ENCODE data around the gene METTL25B.

The METTL25B gene

DNA sequence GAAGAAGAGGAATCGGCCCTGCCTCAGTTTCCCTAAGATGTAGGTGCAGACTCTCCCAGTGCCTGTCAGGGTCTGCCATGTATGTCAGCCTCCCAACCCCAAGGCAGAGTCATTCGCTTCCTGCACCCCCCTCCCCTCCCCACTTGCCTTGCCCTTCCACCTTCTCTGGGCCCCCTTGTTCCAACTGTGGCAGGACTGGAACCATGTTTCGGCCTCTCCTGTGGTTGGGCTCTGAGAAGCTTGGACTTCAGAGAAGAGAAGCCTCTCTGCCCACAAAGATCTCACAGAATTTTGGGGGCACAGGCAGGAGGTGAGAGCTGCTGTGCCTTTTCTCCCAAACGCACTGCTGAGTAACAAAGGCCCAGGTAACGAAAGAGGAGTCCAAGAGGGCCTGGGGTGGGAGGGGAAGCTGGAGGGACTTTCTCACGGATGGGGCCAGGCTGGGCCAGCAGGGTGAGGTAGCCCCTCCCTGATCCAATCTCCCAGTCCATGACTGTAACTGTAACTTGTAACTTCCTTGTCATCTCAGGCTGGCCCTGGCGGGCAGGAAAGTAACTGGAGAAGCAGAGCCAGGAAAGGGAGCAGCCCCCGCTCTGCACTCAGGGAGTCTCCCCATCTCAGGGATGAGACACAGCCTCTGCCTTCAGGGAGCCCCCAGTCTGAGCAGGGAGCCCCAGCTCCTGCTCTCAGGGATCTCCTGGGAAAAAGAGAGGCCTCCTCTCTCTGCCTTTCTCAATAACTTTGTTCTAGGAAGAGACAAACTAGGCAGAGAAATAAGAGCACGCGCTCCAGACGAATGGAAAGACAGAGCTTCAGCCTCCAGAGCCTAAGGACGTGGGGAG lies 34.2 kb upstream of the METTL25B start:
- TF ChIP-seq, protein P1, sequence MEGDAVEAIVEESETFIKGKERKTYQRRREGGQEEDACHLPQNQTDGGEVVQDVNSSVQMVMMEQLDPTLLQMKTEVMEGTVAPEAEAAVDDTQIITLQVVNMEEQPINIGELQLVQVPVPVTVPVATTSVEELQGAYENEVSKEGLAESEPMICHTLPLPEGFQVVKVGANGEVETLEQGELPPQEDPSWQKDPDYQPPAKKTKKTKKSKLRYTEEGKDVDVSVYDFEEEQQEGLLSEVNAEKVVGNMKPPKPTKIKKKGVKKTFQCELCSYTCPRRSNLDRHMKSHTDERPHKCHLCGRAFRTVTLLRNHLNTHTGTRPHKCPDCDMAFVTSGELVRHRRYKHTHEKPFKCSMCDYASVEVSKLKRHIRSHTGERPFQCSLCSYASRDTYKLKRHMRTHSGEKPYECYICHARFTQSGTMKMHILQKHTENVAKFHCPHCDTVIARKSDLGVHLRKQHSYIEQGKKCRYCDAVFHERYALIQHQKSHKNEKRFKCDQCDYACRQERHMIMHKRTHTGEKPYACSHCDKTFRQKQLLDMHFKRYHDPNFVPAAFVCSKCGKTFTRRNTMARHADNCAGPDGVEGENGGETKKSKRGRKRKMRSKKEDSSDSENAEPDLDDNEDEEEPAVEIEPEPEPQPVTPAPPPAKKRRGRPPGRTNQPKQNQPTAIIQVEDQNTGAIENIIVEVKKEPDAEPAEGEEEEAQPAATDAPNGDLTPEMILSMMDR (conservative IDR thresholded peaks at IDR 0.05; ENCODE audit: low read length), result no peak
- no peak for DNase-seq (ENCODE audit: low read depth)
- H3K4me3 ChIP-seq (ENCODE audit: low read length), result no peak overlapping the region

DNA sequence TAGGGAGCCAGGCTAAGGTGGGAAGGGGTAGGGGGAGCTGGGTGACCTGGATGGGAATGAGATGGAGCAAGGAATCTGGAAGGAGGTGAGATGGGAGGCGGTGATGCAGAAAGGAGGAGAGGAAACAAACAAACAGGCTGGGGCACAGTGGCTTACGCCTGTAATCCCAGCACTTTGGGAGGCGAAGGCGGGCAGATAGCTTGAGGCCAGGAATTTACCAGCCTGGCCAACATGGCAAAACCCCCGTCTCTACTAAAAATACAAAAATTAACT lies 33.6 kb upstream of the METTL25B start:
- DNase-seq (ENCODE audit: low read depth), result no peak
- TF ChIP-seq, protein P1 (conservative IDR thresholded peaks at IDR 0.05; ENCODE audit: low read length), result no peak
- no peak overlapping the region for H3K4me3 ChIP-seq (ENCODE audit: low read length)

DNA sequence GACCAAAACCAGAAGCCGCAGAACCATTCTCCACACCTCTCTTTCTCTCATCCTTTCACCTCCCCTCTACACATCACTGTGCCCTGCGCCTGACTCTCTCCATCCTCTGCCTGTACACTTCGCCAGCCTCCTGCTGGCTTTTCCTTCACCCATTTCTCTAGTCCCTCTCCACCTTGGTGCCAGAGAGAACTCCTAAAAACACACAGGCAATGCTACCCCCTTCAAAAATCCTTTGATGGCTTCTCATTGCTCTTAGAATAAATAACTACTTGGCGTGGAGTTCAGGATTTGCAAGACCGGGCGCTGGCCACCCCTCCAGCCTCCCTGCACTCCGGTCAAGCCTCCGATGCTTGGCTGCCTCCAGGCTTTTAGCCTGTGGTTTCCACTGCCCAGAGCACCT lies 31.5 kb upstream of the METTL25B start:
- no peak overlapping the region for H3K4me3 ChIP-seq (ENCODE audit: low read length)
- no peak for DNase-seq (ENCODE audit: low read depth)
- TF ChIP-seq, protein P1 (conservative IDR thresholded peaks at IDR 0.05; ENCODE audit: low read length), result no peak

DNA sequence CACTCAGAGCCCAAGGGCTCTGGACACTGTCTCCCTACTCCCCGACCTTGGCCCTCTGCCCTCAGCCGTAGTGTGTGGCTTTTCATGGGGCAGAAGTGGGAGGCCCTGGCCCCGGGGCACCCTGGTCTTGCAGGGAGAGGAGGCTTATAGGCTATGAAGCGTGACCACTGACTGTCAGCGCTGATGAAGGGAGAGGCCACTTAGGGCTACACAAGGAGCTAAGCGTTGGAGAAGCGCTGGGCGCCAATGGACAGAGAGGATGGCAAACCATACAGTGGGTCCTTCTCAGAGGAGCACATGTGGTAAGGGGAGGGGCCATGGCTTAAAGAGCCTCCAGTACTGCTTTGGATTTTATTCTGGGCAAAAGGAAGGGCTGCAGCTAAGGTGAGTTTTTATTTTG lies 30.8 kb upstream of the METTL25B start:
- no peak for DNase-seq (ENCODE audit: low read depth)
- no peak overlapping the region for H3K4me3 ChIP-seq (ENCODE audit: low read length)
- TF ChIP-seq, protein P1 (conservative IDR thresholded peaks at IDR 0.05; ENCODE audit: low read length), result no peak

DNA sequence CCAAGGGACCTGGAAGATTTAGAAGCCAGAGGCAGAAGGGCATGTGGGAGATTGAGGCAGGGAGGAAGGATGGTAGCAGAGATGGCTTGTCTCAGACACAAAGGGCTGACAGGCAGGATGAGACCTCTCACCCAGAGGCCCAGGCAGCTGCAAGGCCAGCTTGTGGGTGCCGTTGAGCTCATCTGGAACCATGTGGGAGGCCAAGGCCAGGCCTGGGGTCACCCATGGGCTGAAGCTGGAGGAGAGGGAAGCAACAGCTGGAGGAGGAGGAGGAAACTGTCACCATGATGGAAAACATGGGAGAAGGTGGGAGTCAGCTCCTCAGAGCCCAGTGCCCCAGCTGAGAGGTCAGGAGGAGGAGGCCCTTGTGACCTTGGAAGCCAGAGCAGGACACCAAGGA lies 29.3 kb upstream of the METTL25B start:
- TF ChIP-seq, protein P1 (conservative IDR thresholded peaks at IDR 0.05; ENCODE audit: low read length), result no peak
- no peak for DNase-seq (ENCODE audit: low read depth)

DNA sequence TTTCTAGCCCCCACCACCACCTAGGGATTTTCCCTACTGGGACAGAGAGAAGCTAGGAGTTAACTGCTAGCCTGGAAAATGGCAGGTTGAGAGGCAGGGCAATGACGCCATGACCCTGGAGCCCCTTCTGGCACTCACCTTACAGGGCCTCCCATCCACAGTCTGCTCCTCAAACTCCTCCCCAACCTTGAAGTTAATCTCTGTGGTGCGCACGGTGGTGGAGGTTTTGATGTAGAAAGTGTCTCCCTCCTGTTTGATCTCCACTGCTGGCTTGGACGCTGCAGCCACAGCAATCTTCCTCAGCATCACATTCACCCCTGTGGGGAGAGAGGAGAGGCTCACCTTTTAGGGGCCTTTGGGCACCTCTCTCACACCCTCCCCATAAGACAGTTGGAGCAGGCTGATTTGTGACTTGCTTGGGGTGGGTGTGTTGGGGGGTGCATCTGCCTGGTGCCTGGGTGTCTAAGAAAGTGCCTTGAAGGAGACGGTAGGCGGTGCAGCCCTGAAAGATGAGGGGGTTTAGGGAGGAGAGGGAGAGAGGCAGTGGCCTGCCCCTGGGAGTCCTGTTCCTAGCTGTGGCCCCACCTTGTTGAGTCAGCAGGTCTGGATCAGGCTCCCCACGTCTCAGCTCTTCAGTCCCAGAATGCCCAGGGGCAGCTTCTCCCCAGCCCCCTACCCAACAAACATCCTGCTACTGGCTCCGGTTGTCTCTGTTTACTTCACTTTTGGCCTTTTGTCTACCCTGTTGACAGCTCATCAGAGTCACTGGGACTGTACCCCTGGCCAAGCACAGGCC lies 27.3 kb upstream of the METTL25B start:
- TF ChIP-seq, protein P1 (conservative IDR thresholded peaks at IDR 0.05; ENCODE audit: low read length), result no peak
- H3K4me3 ChIP-seq (ENCODE audit: low read length), result no peak overlapping the region
- no peak for DNase-seq (ENCODE audit: low read depth)

More for the DNA sequence above, 29.3 kb upstream of the METTL25B start:
- H3K4me3 ChIP-seq (ENCODE audit: low read length), result no peak overlapping the region

DNA sequence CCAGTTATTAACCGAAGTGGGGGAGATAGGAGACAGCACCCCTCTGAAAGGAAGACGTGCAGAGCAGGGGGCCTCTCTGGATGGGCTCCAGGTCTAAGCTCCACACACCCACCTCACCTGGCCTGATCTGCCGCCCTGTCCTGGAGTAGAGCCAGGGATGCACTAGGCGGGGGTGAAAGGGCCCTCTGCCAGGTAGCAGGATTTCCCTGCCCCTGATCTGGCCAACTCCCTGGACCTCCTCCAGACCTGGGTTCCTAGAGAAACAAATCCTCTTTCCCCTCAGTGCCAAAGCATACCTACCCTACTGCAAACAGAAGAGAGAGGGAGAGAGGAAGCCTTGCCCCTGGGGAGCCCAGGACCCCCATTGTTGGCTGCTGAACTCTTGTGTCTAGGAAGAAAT lies 24.9 kb upstream of the METTL25B start:
- TF ChIP-seq, protein P1 (conservative IDR thresholded peaks at IDR 0.05; ENCODE audit: low read length), result no peak
- no peak for DNase-seq (ENCODE audit: low read depth)
- peak overlapping the region; percentile 69 for H3K4me3 ChIP-seq (ENCODE audit: low read length)

Data from AG10803 (cell line).